Epithelial cell of prostate (primary cell): ENCODE data around the gene GALNT17.
"Not testable (repeated sequence)": the region's sequence is repeated elsewhere in the genome, so short reads cannot be mapped to it uniquely, and the experiment has no call there.

Source experiments
- DNase-seq: peaks from one replicate; pipeline ENCODE4 v3.0.0-alpha.2; 2011; ENCODE audit warnings: low read depth, low spot score
- H3K27ac ChIP-seq: fragments of 450-650 bp; 2 replicates; pipeline ENCODE4 v1.5.1; 2017; ENCODE audit warnings: mild to moderate bottlenecking

Gene GALNT17

GRCh38 chr7:71594736-71595135 lies 462.8 kb downstream of the GALNT17 start:
- no peak for DNase-seq
- H3K27ac ChIP-seq: no peak overlapping the region

GRCh38 chr7:71595176-71595575 lies 463.2 kb downstream of the GALNT17 start:
- DNase-seq: no peak
- H3K27ac ChIP-seq: no peak overlapping the region

DNA sequence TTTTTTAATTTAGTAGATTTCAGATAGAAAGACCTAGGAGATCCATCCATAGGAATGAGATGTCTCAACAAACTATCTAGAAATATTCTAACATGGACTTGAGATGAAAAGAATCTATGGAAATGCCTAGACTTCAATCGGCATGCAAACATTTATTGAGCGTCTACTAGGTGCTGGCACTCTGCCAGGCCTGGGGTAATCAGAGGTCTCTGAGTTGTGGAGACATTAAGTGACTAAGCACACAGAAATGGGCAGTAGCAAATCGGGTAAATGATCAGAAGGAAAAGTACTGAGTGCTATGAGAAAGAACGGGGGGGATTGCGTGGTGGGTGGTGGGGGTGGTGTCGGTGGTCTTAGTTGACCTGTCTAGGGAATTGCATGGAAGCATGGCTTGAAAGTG lies 466.6 kb downstream of the GALNT17 start:
- no peak overlapping the region for H3K27ac ChIP-seq
- DNase-seq: no peak

GRCh38 chr7:71601851-71602250 lies 469.9 kb downstream of the GALNT17 start:
- DNase-seq: no peak

DNA sequence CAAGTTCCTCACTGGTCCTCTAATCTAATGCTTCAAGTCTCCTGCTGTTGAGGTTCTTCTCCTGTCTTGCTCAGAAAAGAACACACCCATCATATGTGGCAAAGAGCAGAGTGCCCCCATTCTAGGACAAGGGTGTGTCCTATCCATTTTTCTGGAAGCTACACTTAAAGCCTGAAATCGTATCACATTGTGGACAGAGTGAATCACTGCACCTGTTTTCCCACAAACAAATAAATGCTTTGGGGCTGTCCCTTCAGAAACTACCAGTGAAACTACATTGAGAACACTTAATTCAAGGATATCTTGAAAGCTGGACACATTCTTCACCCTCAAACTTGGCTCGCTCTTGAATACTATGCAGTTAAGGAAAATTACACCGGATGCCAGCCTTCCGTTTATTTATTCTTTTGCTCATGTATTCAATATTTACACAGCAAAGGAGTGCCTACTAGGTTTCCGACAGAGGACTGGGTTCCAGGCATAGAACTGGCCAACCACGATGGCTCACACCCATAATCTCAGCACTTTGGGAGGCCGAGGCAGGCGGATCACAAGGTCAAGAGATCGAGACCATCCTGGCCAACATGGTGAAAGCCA lies 473.0 kb downstream of the GALNT17 start:
- no peak overlapping the region for H3K27ac ChIP-seq
- DNase-seq: no peak

More at GRCh38 chr7:71601851-71602250, 469.9 kb downstream of the GALNT17 start:
- no peak overlapping the region for H3K27ac ChIP-seq

DNA sequence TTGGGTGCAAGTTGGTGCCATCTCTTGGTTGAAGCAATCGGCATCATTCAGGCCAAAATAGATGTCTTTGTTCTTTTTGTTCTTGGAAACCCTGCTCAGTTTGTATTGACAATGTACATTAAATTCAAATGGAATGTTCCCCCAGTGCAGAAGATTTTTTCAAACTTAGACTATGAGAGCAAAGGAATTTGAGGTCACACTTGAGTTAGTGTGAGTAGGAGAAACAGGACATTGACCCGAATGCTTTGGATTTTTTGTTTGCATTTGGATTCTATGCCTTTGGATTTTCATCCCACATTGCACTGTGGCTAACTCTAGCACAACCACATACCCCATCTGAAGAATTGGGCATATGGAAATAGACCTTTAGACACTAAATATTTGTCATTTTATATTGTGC lies 480.0 kb downstream of the GALNT17 start:
- no peak for DNase-seq
- no peak overlapping the region for H3K27ac ChIP-seq

- H3K27ac ChIP-seq: no peak overlapping the region
- no peak for DNase-seq
These were observed 481.0 kb downstream of the GALNT17 start for GRCh38 chr7:71612911-71613310.

DNA sequence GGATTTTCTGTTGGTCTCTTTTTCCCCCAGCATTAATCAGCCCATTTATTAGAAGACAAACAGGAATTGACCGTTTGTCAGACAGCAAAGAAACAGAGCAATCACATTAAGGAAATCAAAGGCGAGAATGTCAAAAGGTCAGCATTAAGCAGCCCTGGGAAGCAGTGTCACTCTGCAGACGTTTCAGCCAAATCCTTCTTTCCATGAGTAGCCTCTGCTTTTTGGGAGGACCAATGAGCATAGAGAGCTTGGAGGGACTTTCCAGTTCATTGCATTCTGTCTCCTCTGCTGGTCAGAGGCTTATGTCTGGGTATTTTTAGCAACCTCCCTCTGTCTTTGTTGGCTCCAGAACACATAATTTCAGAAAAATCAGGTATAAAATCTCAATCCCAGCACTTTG lies 481.4 kb downstream of the GALNT17 start:
- DNase-seq: no peak

GRCh38 chr7:71615017-71615416 lies 483.1 kb downstream of the GALNT17 start:
- H3K27ac ChIP-seq: no peak overlapping the region
- DNase-seq: no peak

More for the DNA sequence above, 481.4 kb downstream of the GALNT17 start:
- no peak overlapping the region for H3K27ac ChIP-seq

GRCh38 chr7:71616217-71616616 lies 484.3 kb downstream of the GALNT17 start:
- no peak for DNase-seq
- no peak overlapping the region for H3K27ac ChIP-seq

- H3K27ac ChIP-seq: peak overlapping the region; percentile 10
- DNase-seq: no peak
These were observed 486.3 kb downstream of the GALNT17 start for GRCh38 chr7:71618278-71618677.

- DNase-seq: no peak
- H3K27ac ChIP-seq: no peak overlapping the region
These were observed 493.6 kb downstream of the GALNT17 start for GRCh38 chr7:71625545-71625944.

- DNase-seq: no peak
- H3K27ac ChIP-seq: no peak overlapping the region
These were observed 494.3 kb downstream of the GALNT17 start for GRCh38 chr7:71626206-71626605.

DNA sequence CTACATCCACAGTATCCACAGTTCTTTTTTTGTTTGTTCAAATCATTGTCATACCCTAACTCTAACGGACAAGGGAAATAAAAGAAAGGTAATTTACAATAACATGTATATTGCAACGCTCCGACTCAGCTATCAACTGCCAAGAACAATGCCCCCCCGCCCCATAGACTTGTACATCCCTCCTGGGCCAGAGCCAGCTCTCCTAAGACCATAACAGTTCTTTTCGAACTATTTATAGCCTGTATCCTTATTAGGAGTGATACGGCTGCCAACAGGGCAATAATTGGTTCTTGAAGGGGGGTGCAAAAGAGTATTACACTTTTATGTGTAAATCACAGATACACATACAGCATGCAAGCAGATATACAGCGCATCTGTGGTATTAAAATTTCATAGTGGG lies 495.7 kb downstream of the GALNT17 start:
- no peak for DNase-seq
- no peak overlapping the region for H3K27ac ChIP-seq

DNA sequence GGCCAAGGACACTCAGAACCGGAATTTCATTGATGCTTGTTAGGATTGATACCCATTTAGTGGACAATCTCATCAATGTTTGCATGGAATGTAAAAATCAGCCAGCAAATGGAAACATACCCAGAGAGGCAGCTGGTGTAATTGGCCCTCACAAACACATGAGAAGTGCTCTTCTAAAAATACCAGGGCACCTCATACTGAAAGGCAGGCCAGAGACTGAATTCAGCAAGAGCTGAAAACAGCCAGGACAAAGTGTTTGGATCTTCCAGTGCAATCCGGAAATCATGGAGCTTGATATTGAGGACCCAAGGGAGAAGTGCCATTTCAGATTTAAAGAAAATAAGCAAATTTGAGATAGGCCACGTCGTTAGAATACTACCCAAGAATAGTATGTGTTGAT lies 498.6 kb downstream of the GALNT17 start:
- no peak for DNase-seq

DNA sequence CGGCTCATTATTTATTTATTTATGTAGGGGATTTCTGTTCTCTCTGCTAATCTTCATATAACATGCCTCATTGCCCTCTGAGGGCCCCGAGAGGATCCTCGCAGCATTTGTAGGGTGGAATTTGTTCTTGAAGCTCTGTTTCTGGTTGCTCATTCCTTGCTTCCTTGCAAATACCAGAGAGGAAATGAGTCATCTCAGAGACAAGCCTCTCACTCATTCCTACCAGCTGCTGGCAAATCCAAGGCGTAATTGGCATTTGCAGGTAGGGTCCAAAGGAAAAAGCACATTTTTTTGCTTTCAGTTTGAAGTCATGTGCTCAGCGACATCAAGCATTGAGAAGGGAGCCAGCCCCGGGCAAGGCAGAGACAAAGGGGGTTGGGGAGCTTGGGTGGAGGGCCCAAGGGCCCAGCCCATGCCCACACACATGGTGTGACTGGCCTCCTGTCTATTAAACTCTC lies 501.6 kb downstream of the GALNT17 start:
- H3K27ac ChIP-seq: peak overlapping the region; percentile 91
- DNase-seq: peak; percentile 50

More for the DNA sequence above, 498.6 kb downstream of the GALNT17 start:
- no peak overlapping the region for H3K27ac ChIP-seq

GRCh38 chr7:71635849-71636248 lies 503.9 kb downstream of the GALNT17 start:
- not testable (repeated sequence) for H3K27ac ChIP-seq, DNase-seq

DNA sequence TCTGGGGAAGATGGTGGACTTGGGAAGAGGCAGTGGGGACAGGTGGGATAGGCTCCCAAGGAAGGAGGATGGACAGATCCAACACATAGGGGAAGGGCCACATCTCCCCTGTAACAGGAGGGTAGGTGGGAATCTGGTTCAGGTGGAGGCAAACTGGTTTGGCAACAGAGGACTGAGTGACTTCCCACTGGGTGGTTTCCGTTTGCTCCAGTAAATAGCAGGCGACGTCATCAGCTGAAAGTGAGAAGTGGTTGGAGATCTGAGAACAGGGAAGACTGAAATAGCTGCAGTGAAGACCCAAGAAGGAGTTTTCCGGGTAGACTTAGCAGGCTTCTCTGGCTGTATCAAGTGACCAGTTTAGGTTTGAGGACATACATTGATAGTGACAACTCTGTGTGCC lies 504.4 kb downstream of the GALNT17 start:
- no peak overlapping the region for H3K27ac ChIP-seq
- DNase-seq: no peak

DNA sequence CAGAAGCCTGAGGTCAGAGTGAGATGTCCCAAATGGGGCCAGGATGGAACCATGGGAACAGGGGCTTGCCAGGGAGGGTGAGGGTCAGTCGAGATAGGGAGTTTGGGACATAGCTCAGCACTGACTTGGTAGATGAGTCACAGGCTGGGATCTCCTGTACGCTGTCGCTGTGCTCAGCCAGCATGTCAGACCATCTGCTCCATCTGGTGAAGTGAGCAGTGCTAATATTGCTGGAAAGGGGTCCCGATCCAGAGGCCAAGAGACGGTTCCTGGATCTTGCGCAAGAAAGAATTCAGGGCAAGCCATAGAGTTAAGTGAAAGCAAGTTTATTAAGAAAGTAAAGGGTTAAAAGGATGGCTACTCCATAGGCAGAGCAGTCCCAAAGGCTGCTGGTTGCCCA lies 505.6 kb downstream of the GALNT17 start:
- DNase-seq: no peak
- H3K27ac ChIP-seq: no peak overlapping the region

DNA sequence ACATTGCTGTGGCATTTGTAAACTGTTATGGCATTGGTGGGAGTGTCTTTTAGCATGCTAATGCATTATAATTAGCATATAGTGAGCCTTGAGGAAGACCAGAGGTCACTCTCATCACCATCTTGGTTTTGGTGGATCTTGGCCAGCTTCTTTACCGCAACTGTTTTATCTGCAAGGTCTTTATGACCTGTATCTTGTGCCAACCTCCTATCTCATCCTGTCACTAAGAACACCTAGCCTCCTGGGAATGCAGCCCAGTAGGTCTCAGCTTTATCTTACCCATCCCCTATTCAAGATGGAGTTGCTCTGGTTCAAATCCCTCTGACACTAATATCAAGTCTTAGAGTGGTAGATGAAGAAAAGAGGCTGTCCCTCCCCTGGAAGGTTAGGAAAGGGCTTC lies 506.2 kb downstream of the GALNT17 start:
- H3K27ac ChIP-seq: no peak overlapping the region
- DNase-seq: no peak

- no peak for DNase-seq
- H3K27ac ChIP-seq: no peak overlapping the region
These were observed 507.6 kb downstream of the GALNT17 start for GRCh38 chr7:71639382-71640085.

DNA sequence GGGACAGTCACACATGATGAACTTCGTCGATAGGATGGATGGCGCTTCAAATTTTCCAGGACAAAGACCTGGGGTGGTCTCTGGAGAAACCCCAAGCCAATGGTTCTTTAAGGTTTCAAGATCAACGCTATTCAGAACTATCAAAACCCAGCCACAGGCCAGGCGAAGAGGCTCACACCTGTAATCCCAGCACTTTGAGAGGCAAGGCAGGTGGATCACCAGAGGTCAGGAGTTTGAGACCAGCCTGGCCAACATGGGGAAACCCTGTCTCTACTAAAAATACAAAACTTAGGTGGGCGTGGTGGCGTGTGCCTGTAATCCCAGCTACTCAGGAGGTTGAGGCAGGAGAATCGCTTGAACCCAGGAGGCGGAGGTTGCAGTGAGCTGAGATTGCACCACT lies 511.1 kb downstream of the GALNT17 start:
- DNase-seq, H3K27ac ChIP-seq: not testable (repeated sequence)
